SK-N-SH (cell line): Measurements from ENCODE around the gene ZNF592. TPM values are rescaled to one million over a fixed set of nuclear protein-coding genes. Genes with fewer than 3 reads are reported as not detected.
A peak's percentile ranks its signal among the peaks of the same experiment; 100 is the strongest.

ENCODE experiments used
- CTCF ChIA-PET: fragments of 300-600, 350-600 bp; formaldehyde crosslinking; extraction: SDS; loops from one replicate; lab custom pipeline; 2021; lab: Yijun Ruan, JAX
- POLR2A ChIA-PET: fragments of 350-600 bp; sonication (Branson Sonifier 250); formaldehyde crosslinking; extraction: SDS; loops from one replicate; lab custom pipeline; 2020; ENCODE audit warnings: antibody characterized with exemption, inconsistent platforms; lab: Yijun Ruan, JAX
- DNase-seq: peaks from one replicate; pipeline ENCODE4 v3.0.0; 2012
- H2AFZ ChIP-seq: fragments of 200-600 bp; sonication (generic); 2 replicates; pipeline ENCODE4 v1.8.1; 2016; ENCODE audit warnings: antibody characterized with exemption, mild to moderate bottlenecking, low read depth
- H3F3A ChIP-seq: fragments of 200-600 bp; sonication (generic); replicated peaks from 2 replicates; pipeline ENCODE3; 2016; ENCODE audit warnings: antibody characterized with exemption, mild to moderate bottlenecking; ENCODE audit not compliant: insufficient read depth
- H3K27ac ChIP-seq, 2 experiments: fragments of 200-500 bp in 1 of 2; fragments of 200-600 bp in 1 of 2; sonication (Bioruptor generic) in 1 of 2; sonication (generic), shearing (Covaris generic) in 1 of 2; 2 replicates each; pipeline versions ENCODE4 v1.5.1 to v1.6.1; 2014 to 2016; ENCODE audit warnings: low read depth in 2 of 2, inconsistent platforms in 1 of 2, low read length in 1 of 2, mild to moderate bottlenecking in 1 of 2, mixed read lengths in 1 of 2
- H3K27me3 ChIP-seq: fragments of 200-600 bp; sonication (generic), shearing (Covaris generic); 2 replicates; pipeline ENCODE4 v1.6.1; 2016; ENCODE audit warnings: mixed run types; ENCODE audit not compliant: insufficient read depth
- H3K36me3 ChIP-seq, 2 experiments: fragments of 200-500 bp in 1 of 2; fragments of 200-600 bp in 1 of 2; sonication (Bioruptor generic) in 1 of 2; sonication (generic) in 1 of 2; replicated peaks in 1 of 2; 2 replicates each; pipeline versions ENCODE3 to v1.5.1; 2014 to 2016; ENCODE audit warnings: low read length in 1 of 2, mild to moderate bottlenecking in 1 of 2; ENCODE audit not compliant: insufficient read depth in 2 of 2, control insufficient read depth in 1 of 2
- H3K4me1 ChIP-seq, 2 experiments: fragments of 200-500 bp in 1 of 2; fragments of 200-600 bp in 1 of 2; sonication (Bioruptor generic) in 1 of 2; sonication (generic), shearing (Covaris generic) in 1 of 2; 2 replicates each; pipeline versions ENCODE4 v1.5.1 to v1.6.1; 2014 to 2016; ENCODE audit warnings: low read depth in 1 of 2, low read length in 1 of 2, mixed run types in 1 of 2; ENCODE audit not compliant: insufficient read depth in 2 of 2, control insufficient read depth in 1 of 2
- H3K4me2 ChIP-seq: fragments of 200-600 bp; sonication (generic), shearing (Covaris generic); 2 replicates; pipeline ENCODE4 v1.6.1; 2017; ENCODE audit warnings: mixed run types
- H3K4me3 ChIP-seq, 2 experiments: fragments of 200-500 bp in 1 of 2; fragments of 200-600 bp in 1 of 2; sonication (Bioruptor generic) in 1 of 2; sonication (generic), shearing (Covaris generic) in 1 of 2; 2 replicates each; pipeline versions ENCODE4 v1.5.1 to v1.8.1; 2014 to 2016; ENCODE audit warnings: low read depth in 2 of 2, inconsistent platforms in 1 of 2, low read length in 1 of 2, mild to moderate bottlenecking in 1 of 2, mixed read lengths in 1 of 2, moderate library complexity in 1 of 2
- H3K79me2 ChIP-seq: fragments of 200-600 bp; sonication (generic); 2 replicates; pipeline ENCODE4 v1.8.1; 2017; ENCODE audit warnings: mild to moderate bottlenecking; ENCODE audit not compliant: insufficient read depth
- H3K9ac ChIP-seq: fragments of 200-600 bp; sonication (generic); 2 replicates; pipeline ENCODE4 v1.6.1; 2017; ENCODE audit warnings: mixed run types
- H3K9me2 ChIP-seq: fragments of 200-600 bp; sonication (generic); 2 replicates; pipeline ENCODE4 v1.6.1; 2017; ENCODE audit warnings: mixed run types
- H3K9me3 ChIP-seq: fragments of 200-600 bp; sonication (generic); 2 replicates; pipeline ENCODE4 v1.6.1; 2017; ENCODE audit warnings: mixed run types, mild to moderate bottlenecking, moderate library complexity
- H4K20me1 ChIP-seq: fragments of 200-600 bp; sonication (generic); 2 replicates; pipeline ENCODE4 v1.6.1; 2017; ENCODE audit warnings: mild to moderate bottlenecking, mixed run types; ENCODE audit not compliant: insufficient read depth
- ELF1 ChIP-seq: IDR thresholded peaks from 2 replicates; pipeline ENCODE4 v1.4.0; 2012
- FOXJ3 ChIP-seq: sonication (generic); formaldehyde crosslinking; IDR thresholded peaks from 2 replicates; pipeline ENCODE4 v1.5.1; 2020; ENCODE audit warnings: mild to moderate bottlenecking, missing genetic modification reagents
- GATA2 ChIP-seq: sonication (generic); formaldehyde crosslinking; IDR thresholded peaks from 2 replicates; pipeline ENCODE4 v1.5.0; 2020; ENCODE audit warnings: mild to moderate bottlenecking, missing genetic modification reagents
- MEF2A ChIP-seq: IDR thresholded peaks from 2 replicates; pipeline ENCODE4 v1.4.0; 2012; ENCODE audit warnings: low read depth, borderline replicate concordance
- NFIC ChIP-seq: IDR thresholded peaks from 2 replicates; pipeline ENCODE4 v1.4.0; 2012; ENCODE audit warnings: borderline replicate concordance
- NRF1 ChIP-seq: IDR thresholded peaks from 2 replicates; pipeline ENCODE4 v1.6.1; 2012; ENCODE audit warnings: low read depth, mild to moderate bottlenecking, low read length
- RAD21 ChIP-seq: IDR thresholded peaks from 2 replicates; pipeline ENCODE4 v1.6.1; 2012; ENCODE audit warnings: mild to moderate bottlenecking, low read length
- RCOR1 ChIP-seq: fragments of 150-350 bp; IDR thresholded peaks from 2 replicates; pipeline ENCODE4 v1.6.1; 2017; ENCODE audit warnings: antibody characterized with exemption, low read length
- SMC3 ChIP-seq: IDR thresholded peaks from 2 replicates; pipeline ENCODE4 v1.6.1; 2012; ENCODE audit warnings: low read depth, low read length, improper control_type of control experiment
- TAF1 ChIP-seq: IDR thresholded peaks from 2 replicates; pipeline ENCODE4 v1.6.1; 2012; ENCODE audit warnings: low read depth, mild to moderate bottlenecking, low read length, moderate library complexity, borderline replicate concordance
- TCF12 ChIP-seq: IDR thresholded peaks from 2 replicates; pipeline ENCODE4 v1.4.0; 2012
- TEAD4 ChIP-seq: IDR thresholded peaks from 2 replicates; pipeline ENCODE4 v1.4.0; 2012; ENCODE audit warnings: mild to moderate bottlenecking, borderline replicate concordance; ENCODE audit not compliant: insufficient read depth
- YY1 ChIP-seq: IDR thresholded peaks from 2 replicates; pipeline ENCODE4 v1.4.0; 2012; ENCODE audit warnings: low read depth, mild to moderate bottlenecking
- WGBS: methylation state at CpG from one replicate; pipeline ENCODE4 v1.1.6; 2017; ENCODE audit warnings: low lambda C conversion rate; 5-methylcytosine and 5-hydroxymethylcytosine counted together
- polyA plus RNA-seq, 3 experiments: library from polyadenylated mRNA; depleted of rRNA; stranded (reverse); fragments of >200 nt; gene quantifications; 2 replicates each; pipeline ENCODE4 v1.2.3, GENCODE V29; 2012
- TF ChIP-seq, protein P1 (sequence below): fragments of 200-600 bp; sonication (generic); IDR thresholded peaks from 2 replicates; pipeline ENCODE4 v1.6.1; 2017; ENCODE audit warnings: antibody characterized with exemption, mild to moderate bottlenecking, moderate library complexity
- TF ChIP-seq, protein P2 (sequence below): IDR thresholded peaks from 2 replicates; pipeline ENCODE4 v1.4.0; 2012; ENCODE audit warnings: low read depth, borderline replicate concordance

Gene ZNF592
- polyA plus RNA-seq, 1 of the 3 experiments (the other 2 are of a cell fraction) = 8.0 TPM

DNA sequence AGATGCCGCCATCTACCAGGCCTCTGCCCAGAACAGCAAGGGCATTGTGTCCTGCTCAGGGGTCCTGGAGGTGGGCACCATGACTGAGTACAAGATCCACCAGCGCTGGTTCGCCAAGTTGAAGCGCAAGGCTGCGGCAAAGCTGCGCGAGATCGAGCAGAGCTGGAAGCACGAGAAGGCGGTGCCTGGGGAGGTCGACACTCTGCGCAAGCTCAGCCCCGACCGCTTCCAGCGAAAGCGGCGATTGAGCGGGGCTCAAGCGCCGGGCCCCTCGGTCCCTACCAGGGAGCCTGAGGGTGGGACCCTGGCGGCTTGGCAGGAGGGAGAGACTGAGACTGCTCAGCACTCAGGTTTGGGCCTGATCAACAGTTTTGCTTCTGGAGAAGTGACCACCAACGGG is 91.3 kb downstream of the ZNF592 start:
- no peaks in the 10 kb centered on the region for H3K36me3 ChIP-seq
- no peaks in the 10 kb centered on the region for H3F3A ChIP-seq
- DNase-seq = no peak
- no peaks in the 10 kb centered on the region for H3K9me2 ChIP-seq
- H3K4me2 ChIP-seq = no peak overlapping the region
- no peak overlapping the region; a peak in 1 of 4 replicates for H3K27ac ChIP-seq
- H3K4me3 ChIP-seq = no peak overlapping the region
- peaks cover 11 to 14% of the 10 kb centered on the region in 2 experiments; a peak in 3 of 4 replicates for H3K4me1 ChIP-seq
- H3K79me2 ChIP-seq = no peaks in the 10 kb centered on the region
- H4K20me1 ChIP-seq = no peaks in the 10 kb centered on the region
- no peak for TF ChIP-seq YY1
- no peak for TF ChIP-seq NRF1
- ChIA-PET CTCF (interaction anchor here (1.0 to 2.2 kb wide), 5 partner anchors 9 to 88 kb away, joined by 3 to 6 read pairs (median 5); no protein-coding TSS in a partner anchor), POLR2A (no interaction called here)
- H3K27me3 ChIP-seq = no peaks in the 10 kb centered on the region
- WGBS = 92% methylated on average over 18 of the region's 23 CpGs
- no peak overlapping the region for H3K9ac ChIP-seq
- no peak overlapping the region for H2AFZ ChIP-seq
- H3K9me3 ChIP-seq = no peaks in the 10 kb centered on the region

DNA sequence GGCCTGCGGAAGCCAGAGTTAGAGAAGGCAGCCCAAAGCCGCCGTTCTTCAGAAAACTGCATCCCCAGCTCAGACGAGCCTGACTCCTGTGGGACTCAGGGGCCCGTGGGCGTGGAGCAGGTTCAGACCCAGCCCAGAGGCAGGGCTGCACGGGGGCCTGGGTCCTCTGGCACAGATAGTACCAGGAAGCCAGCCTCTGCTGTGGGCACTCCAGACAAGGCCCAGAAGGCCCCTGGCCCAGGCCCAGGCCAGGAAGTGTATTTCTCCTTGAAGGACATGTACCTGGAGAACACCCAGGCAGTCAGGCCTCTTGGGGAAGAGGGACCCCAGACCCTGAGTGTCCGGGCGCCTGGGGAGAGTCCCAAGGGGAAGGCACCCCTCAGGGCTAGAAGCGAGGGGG is 91.9 kb downstream of the ZNF592 start:
- TF ChIP-seq TEAD4 (no peak), FOXJ3 (CRISPR knock-in tag) (no peak)
- TF ChIP-seq, protein P1, sequence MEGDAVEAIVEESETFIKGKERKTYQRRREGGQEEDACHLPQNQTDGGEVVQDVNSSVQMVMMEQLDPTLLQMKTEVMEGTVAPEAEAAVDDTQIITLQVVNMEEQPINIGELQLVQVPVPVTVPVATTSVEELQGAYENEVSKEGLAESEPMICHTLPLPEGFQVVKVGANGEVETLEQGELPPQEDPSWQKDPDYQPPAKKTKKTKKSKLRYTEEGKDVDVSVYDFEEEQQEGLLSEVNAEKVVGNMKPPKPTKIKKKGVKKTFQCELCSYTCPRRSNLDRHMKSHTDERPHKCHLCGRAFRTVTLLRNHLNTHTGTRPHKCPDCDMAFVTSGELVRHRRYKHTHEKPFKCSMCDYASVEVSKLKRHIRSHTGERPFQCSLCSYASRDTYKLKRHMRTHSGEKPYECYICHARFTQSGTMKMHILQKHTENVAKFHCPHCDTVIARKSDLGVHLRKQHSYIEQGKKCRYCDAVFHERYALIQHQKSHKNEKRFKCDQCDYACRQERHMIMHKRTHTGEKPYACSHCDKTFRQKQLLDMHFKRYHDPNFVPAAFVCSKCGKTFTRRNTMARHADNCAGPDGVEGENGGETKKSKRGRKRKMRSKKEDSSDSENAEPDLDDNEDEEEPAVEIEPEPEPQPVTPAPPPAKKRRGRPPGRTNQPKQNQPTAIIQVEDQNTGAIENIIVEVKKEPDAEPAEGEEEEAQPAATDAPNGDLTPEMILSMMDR = no peak
- H3K36me3 ChIP-seq = no peaks in the 10 kb centered on the region
- no peaks in the 10 kb centered on the region for H4K20me1 ChIP-seq
- H3K27ac ChIP-seq = peak overlapping the region; percentile 34 to 38; a peak in 3 of 4 replicates
- H2AFZ ChIP-seq = no peak overlapping the region
- peak overlapping the region; percentile 21; the same call in 1 of the 2 replicates for H3K9ac ChIP-seq
- H3K4me2 ChIP-seq = peak overlapping the region; percentile 43; the same call in 1 of the 2 replicates
- DNase-seq = no peak
- no peaks in the 10 kb centered on the region for H3K79me2 ChIP-seq
- H3K4me3 ChIP-seq = no peak overlapping the region
- CTCF ChIA-PET = interaction anchor here (1.0 to 1.4 kb wide), 4 partner anchors 9 to 269 kb away, joined by 3 to 6 read pairs (median 4); no protein-coding TSS in a partner anchor
- 98% methylated on average over 6 of the region's 10 CpGs for WGBS
- H3K27me3 ChIP-seq = no peaks in the 10 kb centered on the region
- POLR2A ChIA-PET = no interaction called here
- no peaks in the 10 kb centered on the region for H3K9me2 ChIP-seq
- no peaks in the 10 kb centered on the region for H3K9me3 ChIP-seq
- H3F3A ChIP-seq = no peaks in the 10 kb centered on the region
- H3K4me1 ChIP-seq = peaks cover 11 to 14% of the 10 kb centered on the region in 2 experiments; a peak in 3 of 4 replicates

DNA sequence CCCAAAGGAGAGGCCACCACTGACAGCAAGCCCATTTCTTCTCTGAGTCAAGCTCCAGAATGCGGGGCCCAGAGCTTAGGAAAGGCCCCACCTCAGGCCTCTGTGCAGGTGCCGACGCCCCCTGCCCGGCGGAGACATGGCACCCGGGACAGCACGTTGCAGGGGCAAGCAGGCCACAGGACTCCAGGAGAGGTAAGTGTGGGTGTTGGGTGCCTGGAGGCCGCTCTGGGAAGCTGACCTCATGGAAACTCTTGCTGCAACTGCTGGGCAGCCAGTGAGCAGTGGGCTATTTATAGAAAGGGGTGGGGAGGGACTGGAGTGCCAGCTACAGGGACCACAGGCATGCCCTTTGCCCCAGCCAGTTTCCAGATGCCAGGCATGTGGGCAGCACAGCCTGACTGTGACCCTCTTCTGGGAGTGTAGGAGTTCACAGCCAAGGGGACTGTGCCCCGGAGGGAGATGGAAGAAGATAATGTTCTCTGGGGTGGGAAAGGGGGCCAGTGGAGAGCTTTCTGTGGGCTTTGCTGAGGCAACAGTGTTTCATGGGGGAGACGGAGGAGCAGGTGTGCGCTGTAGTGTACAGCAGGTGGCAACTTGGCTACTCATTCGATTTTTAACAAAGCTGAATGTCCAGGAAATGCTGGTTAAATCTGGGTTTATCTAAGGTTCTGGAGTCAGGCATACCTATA is 92.5 kb downstream of the ZNF592 start:
- DNase-seq = peak; percentile 60
- Histone ChIP-seq H3K4me1 (peaks cover 11 to 14% of the 10 kb centered on the region in 2 experiments; a peak in 3 of 4 replicates), H3K4me2 (peak overlapping the region; percentile 43; the same call in 1 of the 2 replicates), H3K9me2 (no peaks in the 10 kb centered on the region), H2AFZ (no peak overlapping the region), H3K36me3 (no peaks in the 10 kb centered on the region), H3K4me3 (no peak overlapping the region), H3K9me3 (0 out of 2 replicates have a peak, but pooled peaks cover 2% of the 10 kb centered on the region), H3K27me3 (no peaks in the 10 kb centered on the region), H3F3A (no peaks in the 10 kb centered on the region), H3K9ac (peak overlapping the region; percentile 21; the same call in 1 of the 2 replicates), H4K20me1 (no peaks in the 10 kb centered on the region), H3K79me2 (no peaks in the 10 kb centered on the region), H3K27ac (peak overlapping the region; percentile 34 to 38; a peak in 3 of 4 replicates)
- ChIA-PET CTCF (interaction anchor here (0.7 to 1.3 kb wide), 4 partner anchors 22 to 270 kb away, joined by 3 to 6 read pairs (median 3); no protein-coding TSS in a partner anchor), POLR2A (interaction anchor here (0.8 kb wide), 1 partner anchor 92 kb away, joined by 3 read pairs; the partner anchor contains the start of gene ZNF592)
- WGBS = 71% methylated on average over 5 of the region's 12 CpGs
- TF ChIP-seq NFIC (no peak), RAD21 (no peak), GATA2 (0 out of 2 replicates have a peak, but pooled peaks have one; percentile 13), SMC3 (no peak), ELF1 (no peak), TCF12 (peak; percentile 22; the same call in 1 of the 2 replicates), TAF1 (no peak), FOXJ3 (CRISPR knock-in tag) (no peak), RCOR1 (no peak), MEF2A (peak; percentile 87; the same call in 1 of the 2 replicates)
- TF ChIP-seq, protein P2, sequence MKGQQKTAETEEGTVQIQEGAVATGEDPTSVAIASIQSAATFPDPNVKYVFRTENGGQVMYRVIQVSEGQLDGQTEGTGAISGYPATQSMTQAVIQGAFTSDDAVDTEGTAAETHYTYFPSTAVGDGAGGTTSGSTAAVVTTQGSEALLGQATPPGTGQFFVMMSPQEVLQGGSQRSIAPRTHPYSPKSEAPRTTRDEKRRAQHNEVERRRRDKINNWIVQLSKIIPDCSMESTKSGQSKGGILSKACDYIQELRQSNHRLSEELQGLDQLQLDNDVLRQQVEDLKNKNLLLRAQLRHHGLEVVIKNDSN = no peak
